SIG-M5 (cell line): ENCODE measurements around the gene KRT79.
"Not testable (repeated sequence)": the region's sequence is repeated elsewhere in the genome, so short reads cannot be mapped to it uniquely, and the experiment has no call there.

Experiments used
- DNase-seq: peaks from one replicate; lab custom pipeline; 2025; lab: John Stamatoyannopoulos, UW

Gene KRT79

DNA sequence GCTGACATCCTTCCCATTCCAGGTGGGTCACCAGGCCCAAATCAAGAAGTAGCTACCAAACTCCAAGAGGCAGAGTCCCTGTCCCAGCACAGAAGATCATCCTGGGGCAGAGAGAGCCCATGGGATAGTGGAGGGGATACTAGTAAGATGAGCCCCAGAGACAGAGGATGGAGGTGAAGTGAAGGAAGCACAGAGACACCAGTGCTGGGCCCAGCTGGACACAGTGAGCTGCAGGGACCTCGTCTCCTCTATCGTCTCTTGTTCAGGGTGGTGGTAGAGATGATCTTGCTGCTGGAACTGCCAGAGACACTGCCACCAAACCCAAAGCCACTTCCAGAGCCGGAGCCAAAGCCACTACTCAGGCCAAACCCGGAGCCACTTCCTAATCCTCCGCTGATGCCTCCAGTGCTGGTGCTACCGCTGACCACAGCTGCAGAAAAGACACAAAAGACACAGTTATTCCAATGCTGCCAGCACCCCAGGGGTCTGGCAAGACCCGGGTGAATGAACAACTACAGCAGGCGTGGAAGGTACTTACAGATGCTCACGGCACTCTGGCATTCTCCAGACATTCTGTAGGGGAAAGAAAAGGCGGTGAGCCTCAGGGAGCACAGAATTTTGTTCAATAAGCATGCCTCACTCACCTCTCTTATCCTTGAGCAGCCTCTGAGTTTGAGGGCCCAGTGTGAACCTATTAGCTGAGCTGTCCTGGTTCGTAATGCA, 27.1 kb downstream of the KRT79 start:
- DNase-seq: no peak

GRCh38 chr12:52806169-52806811, 27.8 kb downstream of the KRT79 start:
- no peak for DNase-seq

- no peak for DNase-seq
Observed at GRCh38 chr12:52805739-52806138, 28.4 kb downstream of the KRT79 start.

DNA sequence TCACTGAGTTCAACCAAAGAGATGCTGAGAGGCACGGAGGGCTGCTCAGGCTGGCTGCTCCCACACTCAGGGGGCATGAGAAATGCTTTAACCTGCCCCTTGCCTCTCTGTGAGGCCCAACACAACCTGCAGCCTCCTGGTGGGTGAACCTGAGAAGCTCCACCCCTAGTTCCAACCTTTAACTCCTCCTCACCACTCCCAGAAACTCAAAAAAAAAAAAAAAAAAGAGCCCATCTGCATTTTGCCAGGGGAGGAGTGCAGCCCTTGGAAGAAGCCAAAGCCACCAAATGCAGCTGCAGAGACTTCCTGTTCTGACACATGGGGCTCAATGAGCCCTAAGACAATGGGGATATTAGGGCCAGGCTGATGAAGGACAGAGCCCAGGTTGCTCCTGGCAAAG, 29.1 kb downstream of the KRT79 start:
- no peak for DNase-seq

GRCh38 chr12:52802442-52802841, 31.7 kb downstream of the KRT79 start:
- no peak for DNase-seq

GRCh38 chr12:52801773-52802172, 32.3 kb downstream of the KRT79 start:
- no peak for DNase-seq

DNA sequence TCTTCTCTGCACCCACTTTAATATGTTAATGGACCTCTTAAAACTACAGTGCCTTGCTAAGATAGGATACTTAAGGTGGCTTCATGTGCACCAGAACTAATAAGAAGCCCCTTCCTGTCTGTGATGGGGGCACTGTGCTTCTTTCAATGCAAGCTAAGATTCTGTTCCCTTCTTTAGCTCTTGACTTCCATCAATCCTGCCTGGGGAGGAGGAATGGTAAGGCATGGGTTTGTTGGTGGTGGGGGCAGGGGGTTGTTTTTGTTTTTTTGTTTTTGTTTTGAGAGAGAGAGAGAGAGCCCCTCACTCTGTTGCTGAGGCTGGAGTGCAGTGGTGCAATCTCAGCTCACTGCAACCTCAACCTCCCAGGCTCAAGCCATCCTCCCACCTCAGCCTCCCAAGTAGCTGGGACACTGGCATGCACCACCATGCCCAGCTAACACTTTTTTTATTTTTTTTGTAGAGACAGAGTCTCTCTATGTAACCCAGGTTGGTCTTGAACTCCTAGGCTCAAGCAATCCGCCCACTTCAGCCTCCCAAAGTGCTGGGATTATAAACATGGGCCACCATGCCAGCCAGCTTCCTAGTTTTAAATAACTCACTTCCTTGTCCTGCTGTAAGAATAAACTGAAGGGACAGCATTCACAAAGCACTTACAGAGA, 33.7 kb downstream of the KRT79 start:
- no peak for DNase-seq

DNA sequence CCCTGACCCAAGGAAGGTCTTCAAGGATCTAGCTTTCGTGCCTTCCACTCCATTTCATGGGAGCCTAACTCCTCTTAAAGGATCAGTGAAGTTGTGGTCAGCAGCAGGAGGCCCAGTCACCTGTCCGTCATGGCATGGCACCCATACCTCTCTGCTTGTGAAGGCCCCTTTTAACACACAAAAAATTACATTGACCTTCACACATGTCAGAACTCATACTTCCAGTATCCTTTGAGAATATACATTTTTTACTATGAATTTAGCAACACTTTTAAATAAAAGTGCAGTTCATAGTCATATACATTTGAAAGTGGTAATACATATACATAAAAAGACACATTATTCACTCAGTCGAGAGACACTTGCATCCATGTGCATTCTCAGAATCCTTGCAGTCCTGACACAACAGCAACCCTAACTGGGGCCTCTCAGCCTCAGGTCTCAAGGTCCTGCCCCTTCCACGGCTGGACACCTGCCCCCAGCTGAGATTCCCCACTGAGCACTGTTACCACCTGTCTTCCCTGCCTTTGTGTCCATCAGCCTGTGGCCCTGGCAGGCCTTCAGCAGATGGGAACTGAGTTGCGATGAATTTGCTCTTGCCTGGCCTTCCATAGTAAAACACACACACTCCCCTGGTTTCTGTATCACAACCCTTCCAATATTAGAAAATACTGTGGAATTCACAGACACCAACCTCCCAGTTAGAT, 34.5 kb downstream of the KRT79 start:
- no peak for DNase-seq

GRCh38 chr12:52798671-52799504, 35.2 kb downstream of the KRT79 start:
- DNase-seq: no peak

DNA sequence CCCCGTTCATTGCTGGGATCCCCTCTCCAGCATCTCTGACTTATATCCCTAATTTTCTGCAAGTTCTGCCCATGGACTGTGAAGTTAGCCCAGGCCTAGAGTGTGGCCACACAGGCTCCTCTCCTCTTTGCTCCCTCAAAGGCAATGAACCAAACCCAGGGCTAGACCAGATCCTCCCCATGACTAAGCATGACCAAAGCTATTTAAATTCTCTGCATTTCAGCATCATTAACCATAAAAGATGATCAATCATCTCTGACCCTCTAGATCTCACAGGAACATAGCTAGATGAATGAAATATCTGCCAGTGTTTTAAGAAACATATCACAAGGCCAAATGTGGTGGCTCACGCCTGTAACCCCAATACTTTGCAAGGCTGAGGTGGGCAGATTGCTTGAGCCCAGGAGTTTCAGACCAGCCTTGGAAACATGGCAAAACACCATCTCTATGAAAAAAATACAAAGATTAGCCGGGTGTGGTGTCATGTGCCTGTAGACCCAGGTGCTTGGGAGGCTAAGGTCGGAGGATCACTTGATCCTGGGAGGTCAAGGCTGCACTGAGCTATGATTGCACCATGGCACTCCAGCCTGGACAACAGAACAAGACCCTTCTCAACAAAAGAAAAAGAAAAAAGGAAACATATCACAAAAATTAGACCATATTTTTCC, 36.0 kb downstream of the KRT79 start:
- DNase-seq: no peak

DNA sequence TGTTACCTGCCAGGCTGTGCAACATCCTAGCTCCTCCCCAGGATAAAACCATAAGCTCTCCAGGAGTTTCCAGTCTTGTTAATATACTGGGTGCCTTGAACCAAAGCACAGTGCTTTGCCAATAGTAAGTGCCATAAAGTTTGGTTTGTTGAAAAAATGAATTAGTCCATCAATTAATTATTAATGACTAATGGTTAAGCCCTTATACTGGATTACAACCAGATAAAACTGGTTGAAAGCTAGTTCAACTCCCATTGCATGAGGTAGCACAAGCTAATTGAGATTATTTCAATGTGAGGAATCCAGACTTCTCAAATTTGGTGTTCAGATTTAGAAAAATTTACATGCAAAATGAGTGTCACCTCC, 36.6 kb downstream of the KRT79 start:
- DNase-seq: no peak

DNA sequence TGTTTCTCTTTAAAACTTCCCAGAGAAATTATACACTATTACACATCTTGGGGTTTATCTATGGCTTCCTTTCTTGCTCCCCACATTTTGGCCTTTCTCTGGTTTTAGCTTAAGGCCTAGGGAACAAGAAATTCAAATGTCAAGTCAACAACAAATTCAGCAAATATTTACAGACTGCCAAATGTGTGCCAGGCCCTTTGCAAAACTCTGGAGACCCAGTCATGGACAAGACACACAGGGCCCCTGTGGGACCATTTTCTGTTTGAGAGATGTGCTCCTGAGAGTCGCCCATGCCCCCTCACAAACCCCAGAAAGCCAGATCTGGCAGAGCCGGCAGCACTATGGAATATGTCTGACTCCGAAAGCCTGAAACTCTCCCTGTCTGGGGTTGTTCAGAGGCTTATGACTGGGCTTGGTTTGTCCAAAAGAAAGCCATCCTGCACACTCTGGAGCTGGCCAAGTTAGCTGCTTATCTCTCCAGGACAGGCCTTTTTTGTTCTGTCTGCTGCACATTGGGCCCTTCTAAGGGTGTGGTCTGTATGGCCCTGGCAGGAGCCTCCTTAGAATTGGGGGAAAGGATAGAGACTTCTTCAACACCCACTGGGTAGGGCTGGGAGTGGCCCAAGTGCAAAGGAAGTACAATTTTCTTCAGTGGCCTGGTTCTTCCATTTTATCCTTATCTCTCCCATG, 37.1 kb downstream of the KRT79 start:
- no peak for DNase-seq

DNA sequence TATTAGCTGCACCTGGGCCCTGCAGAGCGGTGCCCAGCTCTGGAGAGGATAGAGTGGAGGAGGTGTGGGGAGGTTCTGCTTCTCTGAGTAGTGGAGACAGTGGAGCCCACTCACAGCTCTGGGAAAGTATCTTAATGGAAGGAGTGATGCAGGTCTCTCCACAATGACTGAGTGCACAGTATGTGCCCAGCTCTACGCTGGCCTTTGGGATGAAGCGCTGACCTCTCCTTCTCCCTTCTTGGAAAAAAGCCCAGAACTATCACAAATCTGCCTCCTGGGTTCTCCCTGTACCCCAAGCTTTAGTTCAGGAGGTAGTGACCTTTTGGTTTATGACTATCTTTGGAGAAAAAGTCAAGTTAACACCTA, 37.7 kb downstream of the KRT79 start:
- no peak for DNase-seq

DNA sequence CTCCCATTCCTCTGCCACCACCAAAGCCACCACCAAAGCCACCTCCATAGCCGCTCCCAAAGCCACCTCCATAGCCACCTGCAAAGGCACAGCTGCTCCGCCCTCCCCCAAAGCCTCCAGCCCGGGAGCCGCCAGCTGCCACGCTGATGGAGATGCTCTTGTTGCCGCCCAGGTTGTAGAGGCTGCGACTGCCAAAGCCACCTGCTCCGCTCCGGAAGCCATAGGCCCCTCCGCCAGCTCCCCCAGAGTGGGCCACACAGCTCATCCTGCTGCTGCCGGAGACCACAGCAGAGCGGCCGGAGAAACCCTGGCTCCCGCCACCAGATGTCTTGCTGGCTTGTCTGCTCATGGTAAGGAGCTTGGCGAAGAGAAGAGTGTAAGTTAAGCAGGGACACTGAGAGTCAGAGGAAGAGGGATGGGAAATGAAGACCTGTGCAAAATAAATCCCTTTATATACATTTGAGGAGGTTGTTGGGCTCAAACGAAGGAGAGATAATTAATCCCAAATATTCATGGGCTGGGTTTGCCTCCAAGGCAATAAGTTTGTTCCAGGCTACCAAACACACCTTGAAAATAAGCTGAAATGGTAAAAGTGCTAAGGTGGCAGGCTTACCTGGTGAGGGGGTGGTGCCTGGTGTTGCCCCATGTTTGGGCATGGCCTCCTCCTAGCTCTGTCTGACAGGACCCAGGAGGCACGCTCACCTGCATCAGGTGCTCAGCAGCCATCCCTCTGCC, 38.2 kb downstream of the KRT79 start, which contains the start of gene KRT3:
KRT3 (minus strand) TSS at position 424 of the 735 bp plus-strand sequence; CDS start at position 349, 75 bp downstream.
- DNase-seq: no peak

DNA sequence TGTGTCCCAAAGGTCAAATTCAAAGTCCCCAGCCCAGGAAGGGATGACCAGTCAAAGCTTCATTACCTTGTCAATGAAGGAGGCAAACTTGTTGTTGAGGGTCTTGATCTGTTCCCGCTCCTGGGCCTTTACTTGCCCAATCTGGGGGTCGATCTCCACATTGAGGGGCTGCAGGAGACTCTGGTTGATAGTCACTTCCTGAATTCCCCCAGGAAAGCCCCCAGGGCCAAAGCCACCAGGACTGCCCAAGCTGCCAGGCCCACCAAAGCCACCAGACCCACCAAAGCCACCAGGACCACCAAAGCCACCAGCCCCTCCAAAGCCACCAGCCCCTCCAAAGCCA, 38.8 kb downstream of the KRT79 start:
- DNase-seq: not testable (repeated sequence)

- no peak for DNase-seq
Observed at GRCh38 chr12:52794479-52795331, 39.4 kb downstream of the KRT79 start.

GRCh38 chr12:52792185-52793029, 41.7 kb downstream of the KRT79 start:
- DNase-seq: no peak
